HG03097 (cell line): ENCODE data around the gene FMO3.

ENCODE experiments used
- ATAC-seq: cut with Tn5 transposase; IDR thresholded peaks from one replicate; pipeline ENCODE4 v1.9.1; 2021; ENCODE audit not compliant: unreplicated experiment, low FRiP score

Gene FMO3

DNA sequence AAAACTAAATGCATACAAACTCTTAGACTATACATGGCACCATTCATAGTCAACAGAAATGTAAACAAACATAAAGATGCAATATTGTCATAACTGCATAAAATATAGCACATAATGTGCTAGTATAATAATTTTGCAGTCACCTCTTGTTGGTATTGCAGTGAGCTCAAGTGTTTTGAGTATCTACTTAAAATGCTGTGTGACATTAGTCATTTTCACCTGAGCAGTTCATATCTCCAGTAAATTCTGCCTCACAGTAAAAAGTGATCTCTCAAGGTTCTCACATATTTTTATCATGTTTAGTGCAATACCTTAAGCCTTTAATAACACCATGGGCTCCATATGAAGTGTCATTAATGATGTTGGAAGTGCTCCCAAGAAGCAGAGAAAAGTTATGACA is 64.8 kb downstream of the FMO3 start:
- ATAC-seq, result no peak

DNA sequence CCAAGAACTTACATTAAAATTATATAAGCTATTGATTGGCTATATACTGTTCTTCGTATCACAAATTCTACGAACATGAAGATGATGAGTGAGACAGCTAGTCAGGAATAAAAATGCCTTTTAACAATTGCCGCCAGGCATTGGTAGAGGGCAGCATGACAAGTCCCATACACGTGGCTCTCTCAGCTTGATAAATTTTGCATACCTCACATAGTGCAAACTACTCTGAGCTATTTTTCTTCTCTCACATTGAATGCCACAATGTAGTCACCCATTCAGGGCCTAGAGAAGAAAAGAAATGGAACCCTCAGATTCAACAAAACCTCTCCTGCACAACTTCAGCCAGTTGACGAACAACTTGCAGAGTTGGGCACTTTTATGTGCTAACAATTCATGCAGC is 67.4 kb downstream of the FMO3 start:
- ATAC-seq, result no peak

DNA sequence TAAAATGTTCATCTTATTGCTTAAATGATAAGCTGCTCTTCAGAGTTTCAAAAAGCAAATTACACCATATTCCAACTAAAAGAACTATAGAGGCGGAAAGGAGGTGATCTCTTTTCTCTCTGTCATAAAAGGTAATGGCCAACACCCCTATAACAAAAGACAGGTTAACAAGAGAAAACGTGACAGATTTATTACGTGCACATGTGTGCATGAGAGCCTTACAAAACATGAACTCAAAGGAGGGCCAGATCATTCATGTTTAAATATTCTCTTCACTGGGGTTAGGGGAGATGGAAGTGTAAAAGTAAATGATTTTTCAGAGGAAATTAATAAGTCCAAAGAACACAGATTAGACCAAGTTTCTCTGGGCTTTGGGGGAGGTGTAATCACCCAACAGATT is 67.8 kb downstream of the FMO3 start:
- no peak for ATAC-seq

DNA sequence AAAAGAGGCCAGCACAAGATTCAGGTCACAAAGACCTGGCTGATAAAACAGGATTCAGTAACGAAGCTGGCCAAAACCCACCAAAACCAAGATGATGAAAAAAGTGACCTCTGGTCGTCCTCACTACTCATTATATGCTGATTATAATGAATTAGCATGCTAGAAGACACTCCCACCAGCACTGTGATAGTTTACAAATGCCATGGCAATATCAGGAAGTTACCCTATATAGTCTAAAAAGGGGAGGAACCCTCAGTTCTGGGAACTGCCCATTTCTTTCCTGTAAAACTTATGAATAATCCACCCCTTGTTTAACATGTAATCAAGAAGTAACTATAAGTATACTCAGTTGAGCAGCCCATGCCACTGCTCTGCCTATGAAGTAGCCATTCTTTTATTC is 68.4 kb downstream of the FMO3 start:
- no peak for ATAC-seq

DNA sequence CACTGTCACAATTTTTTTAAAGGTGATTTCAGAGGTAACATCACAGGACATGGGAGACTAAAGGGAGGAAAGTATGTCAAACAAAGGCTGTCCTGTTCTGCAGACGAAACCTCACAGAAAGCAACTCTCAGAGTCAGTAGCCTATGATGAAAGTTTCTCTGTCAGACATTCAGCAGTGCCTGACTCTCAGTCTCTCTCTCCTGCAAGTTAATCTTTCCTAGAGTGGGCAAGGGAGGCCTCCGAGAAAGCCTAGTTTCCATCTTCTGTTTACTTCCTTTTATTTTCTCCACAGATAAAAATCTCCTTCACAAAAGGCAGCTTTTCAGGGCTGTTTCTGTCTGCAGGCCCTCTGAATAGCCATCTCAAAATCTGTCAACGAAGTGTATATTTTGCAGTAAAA is 69.5 kb downstream of the FMO3 start:
- ATAC-seq, result no peak

DNA sequence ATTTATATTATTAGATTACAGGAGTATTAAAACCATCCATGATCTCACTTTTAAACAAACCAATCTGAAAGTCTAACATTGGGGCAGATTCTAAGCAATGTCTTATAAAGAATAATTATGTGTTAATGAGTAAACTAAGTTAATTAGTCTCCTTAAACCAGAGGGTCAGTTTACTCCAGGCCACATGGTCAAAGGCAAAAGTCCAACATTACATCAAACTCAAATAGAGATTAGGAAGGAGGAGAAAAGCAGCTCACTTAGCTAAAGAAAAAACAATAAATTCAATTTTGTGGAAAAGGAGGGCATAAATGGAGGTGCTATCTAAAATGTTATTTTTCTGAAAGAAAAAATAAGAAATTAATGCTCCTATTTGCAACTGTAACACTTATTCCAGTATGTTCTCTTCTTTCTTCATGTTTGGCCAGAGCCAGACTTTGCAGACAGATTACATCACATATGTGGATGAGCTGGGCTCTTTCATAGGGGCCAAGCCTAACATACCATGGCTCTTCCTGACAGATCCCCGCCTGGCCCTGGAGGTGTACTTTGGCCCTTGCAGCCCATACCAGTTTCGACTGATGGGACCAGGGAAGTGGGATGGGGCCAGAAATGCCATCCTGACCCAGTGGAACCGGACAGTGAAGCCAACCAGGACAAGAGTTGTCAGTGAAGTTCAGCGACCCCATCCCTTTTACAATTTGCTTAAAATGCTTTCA is 70.1 kb downstream of the FMO3 start:
- no peak for ATAC-seq

DNA sequence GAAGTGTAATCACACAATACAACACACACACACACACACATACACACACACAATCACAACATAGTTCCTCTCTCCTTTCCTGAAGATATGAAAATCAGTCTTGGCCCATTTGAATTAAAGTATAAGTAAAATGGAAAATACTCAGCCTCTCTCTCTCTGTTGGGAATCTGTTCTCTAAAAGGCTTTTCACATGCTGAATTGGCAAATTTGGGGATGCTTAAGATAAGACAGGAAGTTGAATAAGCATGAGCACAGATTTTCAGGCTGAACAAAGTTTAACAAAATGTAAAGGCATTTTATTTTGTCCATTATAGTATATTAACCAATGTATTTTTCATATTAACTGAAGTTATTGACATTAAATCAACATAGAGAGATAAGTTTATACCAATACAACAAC is 70.7 kb downstream of the FMO3 start:
- ATAC-seq, result no peak

DNA sequence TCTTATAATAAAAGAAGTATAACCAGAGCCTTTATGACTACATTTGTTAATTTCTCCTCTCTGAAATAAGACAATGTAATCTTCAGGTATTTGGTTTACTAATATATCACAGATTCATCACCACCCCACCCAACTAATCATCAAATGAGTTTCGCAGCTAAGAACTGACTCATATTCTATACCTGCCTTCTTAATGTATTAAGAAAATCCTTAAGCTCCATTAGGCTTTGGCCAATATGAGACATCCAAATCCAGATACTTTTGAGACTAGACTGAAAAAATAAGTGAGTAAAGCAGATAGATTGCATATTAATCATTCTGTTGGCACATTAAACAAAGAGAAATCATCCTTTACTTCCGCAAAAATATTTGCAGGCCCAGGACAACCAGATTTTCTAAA is 75.7 kb downstream of the FMO3 start:
- no peak for ATAC-seq
